Breast epithelium (tissue), 4 donors: ENCODE results near the gene RBP2. TPM values are rescaled to one million over a fixed set of nuclear protein-coding genes. Genes with fewer than 3 reads are reported as not detected.

Experiments
- DNase-seq, 2 donors: peaks; one replicate each; pipeline ENCODE4 v3.0.0-alpha.2; 2019; ENCODE audit warnings: low spot score in 2 of 2
- H3K27ac ChIP-seq, 2 donors: fragments of 200-600 bp; sonication (generic) in 1 of 2; one replicate each; pipeline ENCODE4 v1.5.1; 2016 to 2019; ENCODE audit warnings: mild to moderate bottlenecking in 1 of 2
- H3K27me3 ChIP-seq, 2 donors: fragments of 200-600 bp; sonication (generic) in 1 of 2; one replicate each; pipeline versions ENCODE4 v1.5.1 to v1.6.0; 2017 to 2019; ENCODE audit warnings: control low read depth in 1 of 2, mild to moderate bottlenecking in 1 of 2
- H3K36me3 ChIP-seq: fragments of 200-600 bp; one replicate; pipeline ENCODE4 v1.5.1; 2019
- H3K4me1 ChIP-seq, 2 donors: fragments of 200-600 bp; sonication (generic); one replicate each; pipeline ENCODE4 v1.5.1; 2016 to 2019; ENCODE audit warnings: control low read depth in 1 of 2
- H3K4me3 ChIP-seq, 3 donors: fragments of 200-600 bp; sonication (generic); 1 replicate in 2 of 3; 2 replicates in 1 of 3; pipeline ENCODE4 v1.5.1; 2016 to 2019; ENCODE audit warnings: mild to moderate bottlenecking in 3 of 3, moderate library complexity in 2 of 3
- H3K9me3 ChIP-seq, 2 donors: fragments of 200-600 bp; sonication (generic) in 1 of 2; one replicate each; pipeline ENCODE4 v1.5.1; 2016 to 2019; ENCODE audit warnings: control low read depth in 1 of 2
- POLR2A ChIP-seq: fragments of 450-650 bp; IDR thresholded peaks from one replicate; pipeline ENCODE4 v1.6.1; 2016; ENCODE audit warnings: antibody characterized with exemption, mild to moderate bottlenecking, moderate library complexity
- POLR2AphosphoS5 ChIP-seq, 3 donors: sonication (generic); formaldehyde crosslinking; IDR thresholded peaks; one replicate each; pipeline ENCODE4 v1.6.1; 2017; ENCODE audit warnings: antibody characterized with exemption in 3 of 3
- intact Hi-C: fragments of 100-400 bp; cut with DNase I; formaldehyde crosslinking; loops from one replicate; pipeline ENCODE4 v1.15.1; 2023; ENCODE audit warnings: low total_unique reads
- total RNA-seq, 3 donors: library from RNA; depleted of rRNA; stranded (reverse); fragments of >200 nt; gene quantifications; one replicate each; pipeline ENCODE4 v1.1.0, GENCODE V29; 2016
- TF ChIP-seq, protein P1 (sequence below), 3 donors: fragments of 450-650 bp; IDR thresholded peaks; one replicate each; pipeline ENCODE4 v1.5.1; 2016 to 2017; ENCODE audit warnings: antibody characterized with exemption in 3 of 3, mild to moderate bottlenecking in 3 of 3, moderate library complexity in 3 of 3

The RBP2 gene
- total RNA-seq, 3 donors from 2014 or later, result 1.3 TPM; not detected in 2

DNA sequence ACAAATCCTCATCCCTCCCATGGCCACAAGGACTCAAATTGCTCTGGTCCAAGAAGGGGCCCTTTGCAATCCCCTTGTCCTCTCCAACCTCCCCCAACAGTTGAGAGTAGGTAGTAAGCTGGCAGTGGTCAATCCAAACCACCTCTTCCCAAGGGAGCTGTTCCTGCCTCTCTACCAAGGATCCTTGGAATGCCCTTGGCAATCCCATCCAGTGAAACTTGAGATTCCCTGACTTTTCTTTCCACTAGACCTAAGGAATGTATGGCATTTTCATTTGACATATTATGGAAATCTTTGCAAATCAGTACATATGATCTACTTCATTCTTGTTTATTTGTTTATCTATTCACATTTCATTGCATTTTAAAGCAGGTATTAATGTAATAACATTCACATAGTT is 4.8 kb upstream of the RBP2 start:
- H3K36me3 ChIP-seq, result no peaks in the 10 kb centered on the region
- intact Hi-C loops, result loop anchor here (5.0 kb wide), 1 partner anchor 224 kb away; no protein-coding TSS in a partner anchor
- no peaks in the 10 kb centered on the region for H3K9me3 ChIP-seq
- H3K27ac ChIP-seq, result no peak overlapping the region
- H3K27me3 ChIP-seq, result no peaks in the 10 kb centered on the region
- no peak for DNase-seq
- TF ChIP-seq POLR2AphosphoS5 (IDR thresholded peaks at IDR 0.05), result no peak
- TF ChIP-seq POLR2A, result no peak
- TF ChIP-seq, protein P1, sequence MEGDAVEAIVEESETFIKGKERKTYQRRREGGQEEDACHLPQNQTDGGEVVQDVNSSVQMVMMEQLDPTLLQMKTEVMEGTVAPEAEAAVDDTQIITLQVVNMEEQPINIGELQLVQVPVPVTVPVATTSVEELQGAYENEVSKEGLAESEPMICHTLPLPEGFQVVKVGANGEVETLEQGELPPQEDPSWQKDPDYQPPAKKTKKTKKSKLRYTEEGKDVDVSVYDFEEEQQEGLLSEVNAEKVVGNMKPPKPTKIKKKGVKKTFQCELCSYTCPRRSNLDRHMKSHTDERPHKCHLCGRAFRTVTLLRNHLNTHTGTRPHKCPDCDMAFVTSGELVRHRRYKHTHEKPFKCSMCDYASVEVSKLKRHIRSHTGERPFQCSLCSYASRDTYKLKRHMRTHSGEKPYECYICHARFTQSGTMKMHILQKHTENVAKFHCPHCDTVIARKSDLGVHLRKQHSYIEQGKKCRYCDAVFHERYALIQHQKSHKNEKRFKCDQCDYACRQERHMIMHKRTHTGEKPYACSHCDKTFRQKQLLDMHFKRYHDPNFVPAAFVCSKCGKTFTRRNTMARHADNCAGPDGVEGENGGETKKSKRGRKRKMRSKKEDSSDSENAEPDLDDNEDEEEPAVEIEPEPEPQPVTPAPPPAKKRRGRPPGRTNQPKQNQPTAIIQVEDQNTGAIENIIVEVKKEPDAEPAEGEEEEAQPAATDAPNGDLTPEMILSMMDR (IDR thresholded peaks at IDR 0.05), result no peak
- H3K4me3 ChIP-seq, result no peak overlapping the region
- H3K4me1 ChIP-seq, result no peaks in the 10 kb centered on the region

DNA sequence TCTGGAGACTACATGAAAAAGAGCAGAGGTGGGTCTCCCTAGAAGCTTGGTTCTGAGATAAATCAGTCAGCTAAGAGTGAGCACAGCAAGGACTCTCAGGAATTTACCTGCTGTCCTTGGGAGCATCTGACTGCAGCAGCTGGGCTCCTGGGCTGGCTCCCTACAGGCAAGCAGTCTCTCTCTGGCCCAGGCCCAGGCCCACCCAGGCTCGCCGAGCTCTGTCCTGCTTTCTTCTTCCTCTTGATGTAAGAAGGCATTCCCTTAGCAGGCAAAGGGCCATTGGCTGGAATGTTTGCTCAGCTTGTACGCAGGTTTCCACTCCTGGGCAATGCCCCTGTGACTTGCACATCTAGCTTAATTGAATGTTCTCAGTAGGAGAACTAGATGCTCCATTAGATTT is 4.3 kb upstream of the RBP2 start:
- Histone ChIP-seq H3K27me3 (no peaks in the 10 kb centered on the region), H3K9me3 (no peaks in the 10 kb centered on the region), H3K36me3 (no peaks in the 10 kb centered on the region), H3K4me3 (no peak overlapping the region), H3K4me1 (no peaks in the 10 kb centered on the region), H3K27ac (no peak overlapping the region)
- TF ChIP-seq, protein P1 (IDR thresholded peaks at IDR 0.05), result no peak
- no peak for TF ChIP-seq POLR2A
- DNase-seq, result no peak
- intact Hi-C loops, result loop anchor here (5.0 kb wide), 1 partner anchor 223 kb away; no protein-coding TSS in a partner anchor

DNA sequence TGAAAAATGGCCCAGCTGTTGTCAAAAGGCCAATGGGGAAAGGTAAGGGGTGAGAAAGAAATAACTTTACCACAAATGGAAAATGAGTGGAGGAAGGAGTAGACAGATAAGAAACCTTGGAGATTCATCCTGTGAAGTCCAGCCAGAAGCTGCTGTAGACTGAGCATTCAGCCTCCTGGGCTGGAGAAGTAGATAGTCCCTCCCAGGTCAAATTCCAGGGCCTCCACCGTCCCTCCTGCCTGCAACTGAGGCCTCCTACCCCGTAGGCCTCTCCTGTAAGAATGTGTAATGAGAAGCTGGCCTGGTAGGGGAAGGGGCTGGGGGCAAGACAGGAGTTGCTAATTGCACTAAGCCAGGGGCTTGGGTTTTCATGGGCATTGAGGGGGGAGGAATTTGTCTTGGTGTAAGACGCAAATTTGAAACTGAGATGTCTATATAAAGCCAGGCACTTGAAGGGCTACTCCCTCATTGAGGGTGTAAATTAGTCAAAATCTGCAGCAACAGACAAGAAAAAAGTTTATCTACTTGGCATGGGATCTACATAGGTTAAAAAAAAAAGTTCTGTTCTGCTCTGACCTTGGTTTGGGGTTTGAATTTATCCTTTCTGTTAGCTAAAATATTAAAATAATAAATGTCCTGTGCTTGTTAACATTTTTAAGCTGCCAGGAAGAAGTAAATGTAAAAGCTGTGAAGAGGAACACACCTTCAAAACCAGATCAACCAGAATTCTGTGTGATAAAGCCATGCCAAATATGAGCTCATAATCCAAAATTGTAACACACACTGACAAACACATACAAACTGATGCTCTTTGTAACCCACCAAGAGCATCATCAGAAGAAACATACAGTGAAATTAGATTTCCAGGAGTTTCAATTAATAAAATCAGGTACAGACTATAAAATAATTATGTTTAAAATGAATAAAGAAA is 1.7 kb upstream of the RBP2 start:
- Histone ChIP-seq H3K27ac (no peak overlapping the region), H3K9me3 (no peaks in the 10 kb centered on the region), H3K4me1 (no peaks in the 10 kb centered on the region), H3K27me3 (no peaks in the 10 kb centered on the region), H3K36me3 (no peaks in the 10 kb centered on the region), H3K4me3 (no peak overlapping the region)
- DNase-seq, result no peak
- no peak for TF ChIP-seq POLR2A
- intact Hi-C loops, result no loop called here

DNA sequence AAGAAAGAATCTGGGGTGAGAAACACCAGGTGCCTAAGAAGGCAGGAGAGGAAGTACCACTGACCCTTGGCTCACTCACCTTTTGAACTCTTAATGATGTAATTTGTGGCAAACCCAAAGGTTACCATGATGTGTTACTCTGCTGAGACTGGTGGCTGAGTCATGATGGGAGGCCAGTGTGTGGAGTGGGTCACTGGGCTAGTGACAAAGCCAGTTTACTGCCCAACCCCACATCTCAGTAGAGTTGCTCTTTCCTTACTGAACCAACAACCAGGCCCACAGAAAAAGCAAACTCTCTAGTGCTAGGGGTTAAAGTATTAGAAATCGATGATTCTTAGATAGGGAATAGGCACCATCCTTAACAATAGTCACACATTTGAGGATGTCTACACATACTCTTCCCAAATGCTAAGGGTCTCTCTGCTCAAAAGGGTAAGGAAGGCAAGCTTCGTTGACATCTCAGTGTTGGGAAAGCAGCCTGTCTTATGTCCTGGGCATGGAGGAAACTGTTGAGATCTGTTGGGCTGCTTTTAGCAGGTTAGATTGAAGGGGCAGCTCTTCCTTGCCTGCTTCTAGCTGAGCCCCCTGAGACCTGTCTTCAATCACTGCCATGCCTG is 3.1 kb downstream of the RBP2 start:
- no peaks in the 10 kb centered on the region for H3K4me1 ChIP-seq
- H3K27ac ChIP-seq, result no peak overlapping the region
- H3K9me3 ChIP-seq, result no peaks in the 10 kb centered on the region
- intact Hi-C loops, result no loop called here
- H3K27me3 ChIP-seq, result no peaks in the 10 kb centered on the region
- TF ChIP-seq, protein P1 (IDR thresholded peaks at IDR 0.05), result no peak
- TF ChIP-seq POLR2A, result no peak
- TF ChIP-seq POLR2AphosphoS5 (IDR thresholded peaks at IDR 0.05), result no peak
- no peak overlapping the region for H3K4me3 ChIP-seq
- no peak for DNase-seq
- H3K36me3 ChIP-seq, result no peaks in the 10 kb centered on the region

DNA sequence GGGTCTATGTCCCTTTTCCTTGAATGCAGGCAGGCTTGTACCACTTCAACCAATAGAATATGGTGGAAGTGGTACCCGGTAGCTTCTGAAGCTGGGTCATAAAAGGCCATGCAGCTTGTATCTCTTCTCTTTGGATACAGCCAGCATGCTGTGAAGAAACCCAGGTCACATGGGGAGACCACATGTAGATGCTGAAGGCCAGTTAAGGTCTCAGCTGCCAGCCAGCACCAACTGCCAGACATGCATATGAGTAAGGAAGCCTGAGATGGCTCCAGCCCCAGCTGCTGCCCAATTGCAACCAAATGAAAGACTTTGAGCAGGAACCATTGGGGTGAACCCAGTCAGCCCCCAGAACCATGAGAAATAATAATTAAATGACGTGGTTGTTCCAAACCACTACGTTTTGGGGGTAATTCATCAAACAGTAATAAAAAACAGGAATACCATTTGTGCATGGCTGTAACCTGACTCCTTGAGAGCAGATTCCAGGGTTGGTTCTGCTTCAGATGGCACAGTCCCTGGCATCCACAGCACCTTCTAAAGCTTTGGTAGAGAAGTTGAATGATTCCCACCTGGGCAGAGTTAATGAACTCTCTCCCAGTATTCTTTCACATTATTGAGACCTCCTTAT is 3.8 kb downstream of the RBP2 start:
- no peak overlapping the region for H3K4me3 ChIP-seq
- TF ChIP-seq POLR2AphosphoS5 (IDR thresholded peaks at IDR 0.05), result no peak
- TF ChIP-seq POLR2A, result no peak
- TF ChIP-seq, protein P1 (IDR thresholded peaks at IDR 0.05), result no peak
- H3K9me3 ChIP-seq, result no peaks in the 10 kb centered on the region
- no peak for DNase-seq
- H3K27ac ChIP-seq, result no peak overlapping the region
- H3K4me1 ChIP-seq, result no peaks in the 10 kb centered on the region
- no peaks in the 10 kb centered on the region for H3K27me3 ChIP-seq
- intact Hi-C loops, result no loop called here
- no peaks in the 10 kb centered on the region for H3K36me3 ChIP-seq
